Liver (tissue), 3 donors: ENCODE measurements around the gene INPP4B.

Experiments
- ATF3 ChIP-seq: IDR thresholded peaks from 2 replicates; pipeline ENCODE4 v1.6.1; 2016; ENCODE audit warnings: antibody characterized with exemption
- CTCF ChIP-seq: fragments of 150-350 bp; IDR thresholded peaks from 2 replicates; pipeline ENCODE4 v1.5.1; 2017; ENCODE audit warnings: improper control_type of control experiment, low read depth, low read length; ENCODE audit not compliant: missing input control
- EGR1 ChIP-seq, 2 donors: IDR thresholded peaks; 2 replicates each; pipeline ENCODE4 v1.6.1; 2016 to 2018; ENCODE audit warnings: antibody characterized with exemption in 2 of 2, low read depth in 2 of 2
- FOXA1 ChIP-seq: IDR thresholded peaks from 2 replicates; pipeline ENCODE4 v1.6.1; 2016; ENCODE audit warnings: antibody characterized with exemption
- GABPA ChIP-seq, 2 donors: IDR thresholded peaks in 1 of 2; conservative IDR thresholded peaks in 1 of 2; 2 replicates each; pipeline ENCODE4 v1.6.1; 2016; ENCODE audit warnings: antibody characterized with exemption in 2 of 2, mild to moderate bottlenecking in 1 of 2, moderate library complexity in 1 of 2
- HNF4G ChIP-seq: IDR thresholded peaks from 2 replicates; pipeline ENCODE4 v1.6.1; 2016; ENCODE audit warnings: antibody characterized with exemption
- JUND ChIP-seq, 2 donors: IDR thresholded peaks; 2 replicates each; pipeline ENCODE4 v1.6.1; 2016; ENCODE audit warnings: antibody characterized with exemption in 2 of 2
- MAX ChIP-seq: IDR thresholded peaks from 2 replicates; pipeline ENCODE4 v1.6.1; 2016; ENCODE audit warnings: antibody characterized with exemption
- RAD21 ChIP-seq, 2 donors: IDR thresholded peaks; 2 replicates each; pipeline ENCODE4 v1.6.1; 2016; ENCODE audit warnings: antibody characterized with exemption in 2 of 2, mild to moderate bottlenecking in 2 of 2
- REST ChIP-seq: IDR thresholded peaks from 2 replicates; pipeline ENCODE4 v1.6.1; 2016; ENCODE audit warnings: antibody characterized with exemption, mild to moderate bottlenecking
- SP1 ChIP-seq: IDR thresholded peaks from 2 replicates; pipeline ENCODE4 v1.6.1; 2018; ENCODE audit warnings: antibody characterized with exemption, mild to moderate bottlenecking
- TAF1 ChIP-seq: conservative IDR thresholded peaks from 2 replicates; pipeline ENCODE4 v1.6.1; 2016; ENCODE audit warnings: antibody characterized with exemption, mild to moderate bottlenecking
- YY1 ChIP-seq: IDR thresholded peaks from 2 replicates; pipeline ENCODE4 v1.6.1; 2016; ENCODE audit warnings: antibody characterized with exemption, mild to moderate bottlenecking
- ZBTB33 ChIP-seq: IDR thresholded peaks from 2 replicates; pipeline ENCODE4 v1.6.1; 2016; ENCODE audit warnings: antibody characterized with exemption
- donor health status: healthy.
- donor health status: healthy.

- TF ChIP-seq TAF1 (no peak), CTCF (no peak), HNF4G (no peak), JUND (IDR thresholded peaks at IDR 0.05) (no peak), SP1 (no peak), MAX (no peak), EGR1 (IDR thresholded peaks at IDR 0.05; ENCODE audit: low read depth in 2 of 2) (no peak), ATF3 (no peak), REST (no peak), RAD21 (IDR thresholded peaks at IDR 0.05) (no peak), GABPA (IDR thresholded peaks at IDR 0.05 in 1 of 2, conservative IDR thresholded peaks at IDR 0.05 in 1 of 2) (no peak), YY1 (no peak), ZBTB33 (no peak), FOXA1 (no peak)
These were observed 294.4 kb downstream of the INPP4B start for GRCh38 chr4:142551517-142552305.
